Measurements from ENCODE around the gene MAN1A1.
"Not testable (repeated sequence)": the region's sequence is repeated elsewhere in the genome, so short reads cannot be mapped to it uniquely, and the experiment has no call there.

MAN1A1 gene

DNA sequence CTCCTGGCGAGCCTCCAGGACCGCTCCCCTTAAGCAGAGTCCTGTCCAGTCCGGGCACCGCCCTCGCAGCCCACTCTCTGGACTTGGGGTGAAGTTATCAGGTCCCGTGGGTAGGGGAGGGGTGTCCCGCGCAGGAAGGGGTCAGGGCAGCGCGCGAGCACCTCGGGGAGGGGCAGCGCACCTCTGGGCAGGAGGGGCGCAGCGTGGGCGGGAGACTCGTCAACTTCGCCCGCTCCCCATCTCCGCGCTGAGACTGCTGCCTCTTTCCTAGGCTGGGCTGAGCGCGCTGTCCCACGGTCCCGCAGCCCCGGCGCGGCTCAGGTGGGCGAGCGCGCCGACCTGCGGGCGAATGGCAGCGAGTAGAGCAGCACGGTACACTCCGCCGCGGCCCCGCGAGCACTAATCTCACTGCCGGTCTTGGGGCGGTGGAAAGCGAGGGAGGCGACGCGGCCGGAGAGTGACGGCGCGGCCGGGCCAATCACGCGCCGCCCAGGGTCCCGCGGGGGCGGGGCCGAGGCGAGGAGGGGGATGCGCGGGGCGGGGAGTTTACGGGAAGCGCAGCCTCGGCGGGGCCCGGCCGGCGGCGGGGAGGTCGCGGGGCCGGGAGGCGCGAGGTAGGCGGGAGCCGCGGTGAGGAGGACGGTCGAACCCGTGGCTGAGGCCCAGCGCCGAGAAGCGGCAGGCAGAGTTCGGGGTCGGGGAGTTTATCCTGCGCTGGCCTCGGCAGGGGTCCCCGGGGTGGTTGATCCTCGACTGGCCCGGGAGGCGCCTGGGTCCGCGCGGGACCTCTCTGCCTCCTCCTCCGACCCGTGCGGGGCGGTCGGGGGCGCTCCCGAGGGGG lies at the start of gene MAN1A1:
Gene MAN1A1, minus strand, starts transcription at position 401 of the 841 bp plus-strand sequence. CDS start 696 bp downstream, outside the sequence.
- DNase-seq (ENCODE audit: low read depth in 2 of 2), result peak; percentile 80 to 83

DNA sequence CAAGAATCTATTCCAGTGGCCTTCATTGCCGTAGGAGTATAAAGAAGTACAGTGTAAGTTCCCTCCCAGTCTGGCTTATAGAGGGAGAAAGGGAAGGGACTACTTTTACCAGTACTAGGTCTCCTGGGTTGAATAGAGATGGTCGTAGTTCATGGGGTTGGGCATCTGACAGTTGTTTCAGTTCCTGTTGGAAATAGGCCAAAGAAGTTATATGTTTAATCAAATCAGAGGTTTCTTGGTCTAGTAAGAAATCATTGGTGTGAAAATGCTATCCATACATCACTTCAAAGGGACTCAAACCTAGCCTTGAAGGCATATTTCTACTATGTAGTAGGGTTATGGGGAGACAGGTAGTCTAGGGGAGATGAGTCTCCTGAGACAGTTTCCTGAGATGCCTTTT lies 45.6 kb upstream of the MAN1A1 start:
- no peak for DNase-seq (ENCODE audit: low read depth in 2 of 2)

DNA sequence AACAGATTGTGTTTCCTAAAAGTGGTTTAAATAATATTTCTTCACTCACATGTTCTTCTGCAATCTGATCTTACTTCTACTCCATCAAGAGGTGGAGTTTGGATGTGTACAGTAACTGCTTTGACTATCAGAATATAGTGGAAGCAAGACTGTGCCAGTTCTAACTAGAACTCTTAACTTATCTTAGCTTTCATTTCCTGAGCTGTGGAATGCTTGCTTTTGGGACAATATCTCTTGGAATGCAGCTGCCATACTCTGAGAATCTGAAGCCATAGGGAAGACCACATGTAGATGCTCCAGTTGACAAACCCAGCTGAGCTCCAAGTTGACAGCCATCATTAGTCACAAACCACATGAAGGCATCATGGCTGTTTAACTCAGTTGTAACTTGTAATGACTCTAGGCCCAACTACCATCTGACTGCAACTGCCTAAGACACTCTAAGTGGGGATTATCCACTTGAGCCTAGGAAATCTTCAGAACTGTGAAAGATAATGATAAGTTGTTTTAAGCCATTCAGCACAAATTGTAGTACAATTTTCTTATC lies 40.8 kb upstream of the MAN1A1 start:
- no peak for DNase-seq (ENCODE audit: low read depth in 2 of 2)

DNA sequence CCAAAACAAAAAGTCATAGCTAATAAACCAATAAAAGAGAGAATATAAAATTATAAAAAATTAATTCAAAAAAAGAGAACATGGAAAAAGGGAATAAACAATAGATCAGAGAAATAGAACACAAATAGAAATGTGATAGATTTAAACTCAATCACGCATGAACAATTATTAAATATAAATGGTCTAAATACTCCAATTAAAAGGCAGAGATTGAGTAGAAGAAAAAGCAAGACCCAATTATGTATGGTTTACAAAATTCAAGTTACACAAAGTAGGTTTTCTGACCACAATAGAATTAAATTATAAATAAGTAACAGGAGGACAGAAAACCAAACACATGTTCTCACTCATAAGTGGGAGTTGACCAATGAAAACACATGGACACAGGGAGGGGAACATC lies 36.4 kb upstream of the MAN1A1 start:
- DNase-seq (ENCODE audit: low read depth in 2 of 2), result no peak

DNA sequence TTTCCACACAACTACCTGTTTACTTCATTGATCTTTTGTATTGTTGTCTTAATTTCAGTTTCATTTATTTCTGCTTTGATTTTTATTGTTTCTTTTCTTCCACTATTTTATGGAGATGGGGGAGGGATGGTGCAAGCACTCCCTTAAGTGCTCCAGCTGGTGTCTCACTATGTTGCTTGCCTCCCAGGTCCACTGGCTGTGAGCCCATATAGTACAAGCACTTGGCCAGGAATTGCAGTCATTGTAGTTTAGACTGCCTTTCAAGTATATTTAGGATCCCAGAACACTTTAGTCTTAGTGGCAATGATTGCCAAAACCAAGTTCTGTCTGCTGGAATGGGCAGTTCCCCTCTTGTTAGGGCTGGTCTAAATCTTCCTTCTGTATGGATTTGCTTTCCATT lies 34.9 kb upstream of the MAN1A1 start:
- no peak for DNase-seq (ENCODE audit: low read depth in 2 of 2)

DNA sequence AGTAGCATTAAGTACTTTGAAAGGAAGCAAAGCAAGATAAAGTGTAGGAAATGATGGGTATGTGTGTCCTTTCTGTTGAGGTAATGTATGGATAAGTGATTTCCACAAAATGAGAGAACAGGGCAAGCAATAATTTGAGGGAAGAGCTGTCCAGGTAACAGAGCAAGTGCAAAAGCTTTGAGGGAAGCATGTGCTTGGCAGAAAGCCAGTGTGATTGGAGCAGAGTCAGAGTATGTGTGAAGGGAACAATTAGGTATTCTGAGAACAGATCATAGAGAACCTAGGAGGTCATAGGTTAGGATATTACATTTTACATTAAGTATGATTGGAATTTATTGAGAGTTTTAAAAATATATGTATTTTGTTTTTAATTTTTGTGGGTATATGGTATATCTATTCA lies 30.2 kb upstream of the MAN1A1 start:
- no peak for DNase-seq (ENCODE audit: low read depth in 2 of 2)

DNA sequence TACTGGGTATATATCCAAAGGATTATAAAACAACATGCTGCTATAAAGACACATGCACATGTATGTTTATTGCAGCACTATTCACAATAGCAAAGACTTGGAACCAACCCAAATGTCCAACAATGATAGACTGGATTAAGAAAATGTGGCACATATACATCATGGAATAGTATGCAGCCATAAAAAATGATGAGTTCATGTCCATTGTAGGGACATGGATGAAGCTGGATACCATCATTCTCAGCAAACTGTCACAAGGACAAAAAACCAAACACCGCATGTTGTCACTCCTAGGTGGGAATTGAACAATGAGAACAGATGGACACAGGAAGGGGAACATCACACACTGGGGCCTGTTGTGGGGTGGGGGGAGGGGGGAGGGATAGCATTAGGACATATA lies 27.5 kb upstream of the MAN1A1 start:
- DNase-seq (ENCODE audit: low read depth in 2 of 2), result not testable (repeated sequence)

DNA sequence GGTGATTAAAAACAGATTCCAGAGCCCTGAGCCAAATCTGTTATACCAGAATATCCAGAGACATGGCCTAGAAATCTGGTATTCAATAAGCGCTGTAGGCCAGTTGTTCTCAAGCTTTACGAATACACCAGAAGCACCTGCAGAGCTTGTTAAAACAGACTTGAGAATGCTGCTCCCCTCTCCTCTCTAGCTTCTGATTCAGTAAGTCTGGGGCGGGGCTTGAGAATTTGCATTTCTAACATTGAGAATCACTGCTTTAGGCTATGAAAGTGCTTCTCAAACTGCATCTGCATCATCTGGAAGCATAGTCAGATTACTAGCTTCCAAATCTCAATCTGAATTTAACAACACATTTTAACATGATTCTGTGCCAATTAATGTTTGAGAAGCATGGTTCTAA lies 20.5 kb upstream of the MAN1A1 start:
- no peak for DNase-seq (ENCODE audit: low read depth in 2 of 2)

DNA sequence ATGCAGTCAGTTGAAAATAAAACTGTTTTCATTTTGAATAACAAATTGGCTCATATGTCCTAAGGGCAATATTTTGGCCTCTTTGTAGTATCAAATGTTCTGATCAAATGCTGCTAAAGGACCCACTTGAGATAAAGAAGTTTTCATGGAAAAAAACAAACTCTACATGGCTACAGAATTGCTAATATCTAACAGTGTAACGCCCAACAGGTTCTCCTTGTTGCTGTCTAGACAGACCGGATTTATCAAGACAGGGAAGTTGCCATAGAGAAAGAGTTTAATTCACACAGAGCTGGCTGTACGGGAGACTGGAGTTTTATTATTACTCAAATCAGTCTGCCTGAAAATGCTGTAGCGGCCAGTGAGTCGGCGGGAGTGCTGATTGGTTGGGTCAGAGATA lies 19.4 kb upstream of the MAN1A1 start:
- DNase-seq (ENCODE audit: low read depth in 2 of 2), result no peak

DNA sequence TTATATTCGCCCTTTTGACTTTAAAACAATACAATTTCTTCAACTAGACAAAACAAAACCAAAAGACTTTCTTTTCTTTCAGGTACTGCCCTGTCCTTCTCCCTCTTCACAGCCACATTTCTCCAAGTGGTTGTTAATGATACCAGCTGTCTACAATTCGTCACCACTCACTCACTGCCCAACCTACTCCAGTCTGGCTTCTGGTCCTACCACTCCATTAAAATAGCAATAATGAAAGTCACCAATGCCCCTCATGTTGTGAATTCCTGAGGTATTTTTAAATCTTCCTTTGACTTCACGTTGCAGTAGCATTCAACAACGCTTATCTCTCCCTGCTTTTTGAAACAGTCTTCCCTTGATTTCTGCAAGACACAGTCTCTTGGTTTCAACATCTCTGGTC lies 11.6 kb upstream of the MAN1A1 start:
- no peak for DNase-seq (ENCODE audit: low read depth in 2 of 2)

DNA sequence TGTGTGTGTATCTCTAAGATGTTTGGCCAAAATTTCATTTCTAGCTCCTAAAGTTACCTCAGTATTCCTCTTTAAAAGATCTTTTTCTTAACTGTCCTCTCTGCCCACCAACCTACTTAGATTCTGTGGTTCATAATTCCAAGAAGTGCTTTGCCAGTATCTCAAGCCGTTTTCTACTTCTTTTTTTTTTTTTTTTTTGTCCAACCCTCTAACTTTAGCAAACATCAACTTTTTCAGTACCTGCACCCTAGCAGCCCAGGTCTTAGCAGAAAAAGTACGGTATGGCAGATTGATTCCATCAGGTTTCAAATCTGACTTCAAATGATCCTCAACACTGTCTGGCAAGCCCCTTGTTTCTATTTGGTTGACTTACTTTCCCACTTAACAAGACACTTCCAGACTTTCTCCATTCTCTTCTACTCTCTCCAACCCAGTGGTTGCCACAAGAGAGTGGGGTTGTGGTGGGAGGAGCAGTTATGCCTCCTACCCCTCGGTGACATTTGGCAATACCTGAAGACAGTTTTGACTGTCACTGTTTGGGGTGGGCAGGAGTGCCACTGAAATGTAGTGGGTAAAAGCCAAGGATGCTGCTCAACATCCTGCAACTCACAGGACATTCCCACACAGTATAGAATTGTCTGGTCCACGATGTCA lies 10.8 kb upstream of the MAN1A1 start:
- no peak for DNase-seq (ENCODE audit: low read depth in 2 of 2)

DNA sequence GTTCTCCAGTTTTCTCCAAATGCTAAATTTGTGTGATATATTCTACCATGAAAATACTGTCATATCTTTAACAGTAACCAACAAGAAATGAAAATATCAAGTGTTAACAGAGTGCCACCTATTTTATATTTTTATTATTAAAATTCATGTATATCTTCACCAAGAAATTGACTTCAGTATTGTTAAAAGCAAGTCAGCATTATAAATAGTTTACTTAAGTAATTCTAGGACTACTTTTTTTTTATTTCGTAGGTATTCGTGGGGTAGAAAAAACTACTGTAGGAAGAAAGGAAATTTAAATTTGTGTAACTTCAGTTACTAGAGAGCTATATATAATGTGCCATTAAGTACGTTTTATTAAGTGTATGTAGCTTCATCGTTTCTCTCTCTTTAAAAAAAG lies 6.3 kb upstream of the MAN1A1 start:
- DNase-seq (ENCODE audit: low read depth in 2 of 2), result no peak

DNA sequence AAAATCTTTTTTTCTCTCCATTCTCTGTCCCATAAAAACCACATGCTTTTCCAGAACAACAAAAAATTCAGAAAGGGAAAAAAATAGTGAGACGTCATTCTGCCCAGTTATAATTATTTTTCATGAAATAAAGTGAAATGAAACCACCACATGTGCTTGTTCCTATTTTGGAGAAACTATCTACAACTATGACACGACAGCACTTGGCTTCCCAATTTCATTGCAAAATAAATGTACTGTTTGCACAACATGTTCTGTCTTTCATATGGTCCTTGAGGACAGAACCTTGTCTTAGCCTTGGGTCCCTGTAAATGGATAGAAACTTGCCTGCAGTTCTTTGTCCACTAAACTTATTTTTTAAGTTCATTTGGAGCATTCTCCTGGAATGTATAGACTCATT lies 5.6 kb upstream of the MAN1A1 start:
- no peak for DNase-seq (ENCODE audit: low read depth in 2 of 2)

DNA sequence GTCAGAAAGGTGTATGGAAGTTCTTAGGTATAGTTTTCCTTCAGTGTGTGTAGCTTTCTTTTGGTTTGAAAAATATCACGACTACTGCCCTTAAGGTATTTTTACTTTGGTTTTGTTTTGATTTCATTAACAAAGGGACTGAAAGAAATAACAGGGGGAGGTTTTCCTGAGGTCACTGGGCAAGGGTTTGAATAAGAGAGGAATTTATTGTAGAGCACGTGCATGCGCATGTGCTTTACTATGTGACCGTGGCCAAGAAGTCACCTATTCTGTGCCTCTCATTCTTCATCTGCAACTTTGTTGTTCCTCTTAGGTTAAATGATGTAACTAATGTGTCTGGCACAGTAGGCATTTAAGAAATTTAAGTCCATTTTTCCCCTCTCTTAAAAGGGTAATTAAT lies 4.1 kb upstream of the MAN1A1 start:
- DNase-seq (ENCODE audit: low read depth in 2 of 2), result no peak

DNA sequence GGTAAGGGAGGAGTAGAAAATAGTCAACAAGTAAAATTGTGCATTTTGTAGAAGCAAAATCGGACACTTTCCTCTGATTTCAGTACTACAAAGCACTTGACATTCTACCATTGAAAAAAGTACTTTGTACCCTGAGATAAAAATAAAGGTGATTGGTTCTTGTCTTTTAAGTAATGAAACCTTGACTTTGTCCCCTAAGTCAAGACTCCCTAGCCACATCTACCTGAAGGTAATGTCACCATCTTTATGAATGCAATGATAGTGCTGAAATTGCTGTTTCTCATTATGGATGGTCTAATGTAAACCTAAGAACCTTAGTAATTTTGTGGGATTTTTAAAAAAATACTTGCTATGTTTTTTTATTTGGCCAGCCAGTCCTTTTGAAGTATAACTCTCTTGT lies 2.4 kb upstream of the MAN1A1 start:
- no peak for DNase-seq (ENCODE audit: low read depth in 2 of 2)

DNA sequence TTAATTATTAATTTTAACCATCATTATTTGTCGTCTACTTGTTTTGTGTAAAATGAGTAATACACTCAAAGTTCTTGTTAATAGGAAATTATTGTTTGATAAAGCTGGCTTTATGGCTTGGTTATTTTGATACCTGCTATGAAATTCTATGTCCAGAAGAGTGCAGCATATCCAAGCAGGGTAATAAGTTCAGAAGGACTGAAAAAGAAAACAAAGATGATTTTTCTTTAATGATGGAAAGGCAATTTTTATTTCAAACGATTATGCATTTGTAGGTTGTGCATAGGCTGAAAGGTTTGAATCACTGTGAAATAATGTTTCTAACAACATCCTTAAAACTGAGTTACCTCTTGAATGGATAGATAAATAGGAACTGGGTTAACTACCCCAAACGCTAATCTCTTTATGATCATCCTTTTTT lies 1.4 kb upstream of the MAN1A1 start:
- DNase-seq (ENCODE audit: low read depth in 2 of 2), result no peak

DNA sequence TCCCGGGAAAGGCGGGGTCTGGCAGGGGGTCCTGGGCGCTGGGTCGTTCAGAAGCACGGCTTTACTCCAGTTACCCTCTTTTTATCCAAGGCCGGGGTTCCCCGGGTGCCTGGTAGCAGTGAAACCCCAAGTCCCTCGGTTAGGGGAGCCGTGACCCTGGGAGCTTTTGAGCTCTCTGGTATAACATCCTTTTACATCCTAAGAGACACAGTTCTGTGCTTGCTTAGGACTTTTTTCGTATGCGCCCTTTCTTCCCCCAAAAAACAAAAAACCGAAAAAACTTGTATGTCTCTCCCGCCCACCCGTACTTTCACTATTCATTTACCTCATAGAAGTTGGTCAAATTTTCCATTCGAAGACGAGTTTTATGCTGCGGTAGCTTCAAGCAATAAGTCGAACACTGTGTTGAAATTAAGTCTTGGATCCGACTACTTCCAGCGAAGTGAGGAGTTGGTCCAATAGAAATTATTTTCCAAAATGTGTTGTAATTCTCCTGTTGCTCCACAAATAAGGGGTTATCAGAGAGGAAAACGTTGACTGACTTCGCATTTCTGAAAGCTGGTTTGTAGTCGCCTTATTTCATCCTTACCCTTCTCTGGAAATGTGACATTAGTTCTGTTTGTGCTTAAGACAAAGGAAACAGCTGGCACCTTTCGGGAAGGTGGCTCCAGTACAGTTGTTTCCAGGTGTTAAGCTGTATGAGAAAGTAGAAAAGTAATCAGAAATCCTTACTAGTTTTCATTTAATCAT lies 816 bp upstream of the MAN1A1 start:
- DNase-seq (ENCODE audit: low read depth in 2 of 2), result peak; percentile 24 to 29

DNA sequence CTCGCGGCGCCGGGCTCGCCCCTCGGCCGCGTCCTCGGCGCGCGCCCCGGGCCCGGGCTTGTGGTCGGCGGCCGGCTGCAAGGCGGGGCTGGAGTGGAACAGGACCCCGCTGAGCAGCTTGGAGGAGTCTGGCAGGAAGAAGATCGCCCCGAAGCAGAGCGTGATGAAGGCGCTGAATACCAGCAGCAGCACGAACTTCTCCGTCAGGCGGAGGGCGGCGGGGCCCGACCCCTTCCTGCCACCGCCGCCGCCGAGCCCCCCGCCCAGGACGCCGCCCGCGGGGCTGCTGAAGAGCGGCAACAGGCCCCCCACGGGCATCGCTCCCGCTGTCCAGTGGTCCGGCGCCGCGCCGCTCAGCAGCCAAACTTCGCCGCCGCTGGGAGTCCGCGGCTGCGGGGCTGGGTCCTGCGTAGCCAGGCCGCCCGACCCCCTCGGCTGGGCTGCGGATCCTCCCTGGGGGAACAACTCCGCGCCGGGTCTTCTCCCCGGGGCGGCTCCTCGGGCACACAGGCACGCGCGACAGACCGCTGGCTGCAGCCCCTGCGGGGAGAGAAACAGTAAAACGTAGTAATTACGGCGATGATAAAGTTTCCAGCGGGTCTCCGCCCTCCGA lies 707 bp downstream of the MAN1A1 start:
- peak in 1 of 2 experiments; percentile 6 for DNase-seq (ENCODE audit: low read depth in 2 of 2)

DNA sequence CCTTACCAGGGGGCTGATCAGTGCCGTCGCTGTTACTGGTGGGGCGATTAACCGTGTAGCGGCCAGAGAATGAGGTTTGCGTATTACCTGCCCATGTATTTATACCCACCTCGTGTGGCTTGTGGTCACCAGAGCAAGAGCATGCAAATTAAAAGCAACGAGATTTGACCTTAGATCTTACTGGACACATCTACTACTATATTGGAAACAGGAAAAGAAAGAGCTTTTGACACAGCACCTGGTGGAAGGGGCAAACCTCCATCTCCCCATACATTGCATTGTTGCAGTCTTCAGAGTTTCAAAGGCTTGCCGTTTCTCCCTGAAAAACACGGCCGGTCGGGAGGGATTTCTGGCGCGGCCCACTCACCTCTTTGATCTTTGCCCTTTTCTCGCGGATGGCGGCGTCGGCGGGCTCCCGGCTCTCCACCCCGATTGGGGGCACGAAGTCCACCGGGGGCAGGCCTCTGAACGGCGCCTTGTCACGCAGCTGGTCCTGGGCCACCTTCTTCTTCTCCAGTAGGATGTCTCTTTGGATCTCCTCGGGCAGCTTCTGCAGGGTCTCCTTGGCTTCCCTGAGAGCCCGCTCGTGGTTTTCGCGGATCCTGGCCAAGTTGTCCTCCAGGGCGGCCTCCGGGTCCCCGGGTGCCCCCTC lies 1.3 kb downstream of the MAN1A1 start:
- DNase-seq (ENCODE audit: low read depth in 2 of 2), result peak in 1 of 2 experiments; percentile 20

DNA sequence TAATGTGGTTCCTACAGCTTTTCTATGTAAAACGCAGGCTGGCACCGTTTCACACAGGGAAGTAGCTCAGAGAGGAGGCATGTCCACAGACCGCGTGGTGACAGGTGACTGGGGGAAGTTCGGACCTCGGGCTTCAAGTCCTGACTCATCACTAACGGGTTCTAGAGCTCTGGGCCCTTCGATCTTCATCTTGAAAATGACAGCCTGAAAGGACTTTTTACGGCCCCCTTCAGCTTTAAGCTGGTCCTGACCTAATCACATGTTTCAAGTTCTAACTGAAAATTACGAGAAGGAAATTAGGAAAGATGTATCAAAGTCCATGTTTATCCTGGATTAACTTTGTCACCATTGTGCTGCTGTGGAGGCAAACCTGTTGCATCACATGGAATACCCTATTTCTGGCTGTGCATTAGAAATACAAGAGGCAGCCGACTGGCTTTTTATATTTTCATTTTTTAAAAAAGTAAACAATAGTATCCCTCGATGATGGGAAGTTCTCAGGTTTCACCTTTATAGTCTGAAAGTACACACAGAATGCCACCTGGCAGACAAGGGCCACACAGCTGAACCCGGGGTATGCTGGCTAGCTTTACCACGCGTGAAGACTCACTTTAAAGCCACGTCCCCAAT lies 2.0 kb downstream of the MAN1A1 start:
- DNase-seq (ENCODE audit: low read depth in 2 of 2), result no peak

DNA sequence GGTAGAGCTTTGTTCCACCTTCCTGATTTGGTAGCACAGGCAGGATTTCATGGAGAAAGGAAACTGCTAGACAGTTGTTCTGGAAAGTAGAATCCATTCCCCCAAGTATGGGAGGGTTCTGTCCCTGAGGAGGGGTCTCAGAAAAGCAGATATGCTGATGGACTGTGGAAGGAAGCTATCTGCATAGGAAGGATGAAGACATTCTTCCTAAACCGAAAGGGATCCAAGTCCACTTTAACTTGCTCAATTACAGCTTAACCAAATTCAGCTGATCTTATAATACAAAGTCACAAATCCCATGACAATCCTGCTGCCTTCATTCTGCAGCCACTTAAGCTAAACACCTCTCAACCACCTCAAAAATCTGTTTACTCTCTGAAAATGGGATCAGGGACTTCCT lies 2.6 kb downstream of the MAN1A1 start:
- DNase-seq (ENCODE audit: low read depth in 2 of 2), result no peak
